ENCODE measurements around the gene SPRY1. TPM values are rescaled to one million over a fixed set of nuclear protein-coding genes. Genes with fewer than 3 reads are reported as not detected.
A peak's percentile ranks its signal among the peaks of the same experiment; 100 is the strongest.

Gene SPRY1
- total and polyA plus RNA-seq, 8 donors: 84.8 to 126 (median 97.6) TPM

DNA sequence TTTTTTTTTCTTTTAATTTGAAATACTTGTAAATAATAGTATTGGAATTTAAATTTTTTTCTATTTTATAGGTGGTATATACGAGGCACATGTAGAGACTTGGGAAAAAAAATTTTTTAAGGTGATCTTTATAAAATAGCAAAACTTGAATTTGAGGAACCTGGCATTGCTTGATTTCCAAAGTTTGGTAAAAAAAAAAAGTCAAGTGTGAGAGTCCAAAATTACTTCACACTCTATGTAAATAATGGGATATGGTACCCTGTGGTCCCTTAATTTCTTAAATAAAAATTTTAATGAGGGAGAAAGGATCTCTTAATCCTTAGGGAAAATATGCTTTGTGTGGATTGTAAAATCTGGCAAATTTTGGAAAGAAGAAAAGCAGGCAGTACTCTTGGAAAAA is 19.0 kb downstream of the SPRY1 start:
- no peaks in the 10 kb centered on the region for H3K27me3 ChIP-seq
- no peaks in the 10 kb centered on the region for H3K36me3 ChIP-seq
- ATAC-seq (no peak), DNase-seq (no peak)
- no peaks in the 10 kb centered on the region for H3K9me3 ChIP-seq
- H3K4me3 ChIP-seq: no peak overlapping the region
- peaks cover 20 to 54% of the 10 kb centered on the region in 2 donors for H3K4me1 ChIP-seq
- peak overlapping the region in 1 of 2 donors; percentile 45 for H3K27ac ChIP-seq
- TF ChIP-seq, protein P1, sequence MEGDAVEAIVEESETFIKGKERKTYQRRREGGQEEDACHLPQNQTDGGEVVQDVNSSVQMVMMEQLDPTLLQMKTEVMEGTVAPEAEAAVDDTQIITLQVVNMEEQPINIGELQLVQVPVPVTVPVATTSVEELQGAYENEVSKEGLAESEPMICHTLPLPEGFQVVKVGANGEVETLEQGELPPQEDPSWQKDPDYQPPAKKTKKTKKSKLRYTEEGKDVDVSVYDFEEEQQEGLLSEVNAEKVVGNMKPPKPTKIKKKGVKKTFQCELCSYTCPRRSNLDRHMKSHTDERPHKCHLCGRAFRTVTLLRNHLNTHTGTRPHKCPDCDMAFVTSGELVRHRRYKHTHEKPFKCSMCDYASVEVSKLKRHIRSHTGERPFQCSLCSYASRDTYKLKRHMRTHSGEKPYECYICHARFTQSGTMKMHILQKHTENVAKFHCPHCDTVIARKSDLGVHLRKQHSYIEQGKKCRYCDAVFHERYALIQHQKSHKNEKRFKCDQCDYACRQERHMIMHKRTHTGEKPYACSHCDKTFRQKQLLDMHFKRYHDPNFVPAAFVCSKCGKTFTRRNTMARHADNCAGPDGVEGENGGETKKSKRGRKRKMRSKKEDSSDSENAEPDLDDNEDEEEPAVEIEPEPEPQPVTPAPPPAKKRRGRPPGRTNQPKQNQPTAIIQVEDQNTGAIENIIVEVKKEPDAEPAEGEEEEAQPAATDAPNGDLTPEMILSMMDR (IDR thresholded peaks at IDR 0.05): no peak
- intact Hi-C loops (cut with DNase I): no loop called here

DNA sequence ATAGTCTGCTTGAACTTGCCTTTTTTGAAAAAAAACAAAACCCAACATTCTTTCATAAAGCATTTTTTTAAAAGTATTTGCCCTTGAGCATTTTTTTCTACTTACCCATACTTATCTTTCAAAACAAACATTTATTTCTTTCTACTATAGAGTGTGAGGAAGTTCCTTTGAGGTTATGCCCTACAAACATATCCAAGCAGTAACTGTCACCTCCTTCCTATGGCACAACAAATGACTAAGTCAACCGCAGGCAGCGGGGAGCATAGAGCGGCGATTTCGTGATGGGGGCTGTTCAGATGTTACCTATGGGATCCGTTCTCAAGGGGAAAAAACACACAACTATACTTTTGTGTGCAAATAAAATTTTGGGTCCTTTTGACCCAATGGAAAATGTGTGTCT is 19.4 kb downstream of the SPRY1 start:
- TF ChIP-seq, protein P1 (IDR thresholded peaks at IDR 0.05): no peak
- intact Hi-C loops (cut with DNase I): no loop called here
- DNase-seq: no peak
- H3K36me3 ChIP-seq: no peaks in the 10 kb centered on the region
- H3K4me1 ChIP-seq: peaks cover 20 to 54% of the 10 kb centered on the region in 2 donors
- no peak overlapping the region for H3K4me3 ChIP-seq
- H3K9me3 ChIP-seq: no peaks in the 10 kb centered on the region
- ATAC-seq: peak; percentile 51
- H3K27me3 ChIP-seq: no peaks in the 10 kb centered on the region
- H3K27ac ChIP-seq: peak overlapping the region in 1 of 2 donors; percentile 45

DNA sequence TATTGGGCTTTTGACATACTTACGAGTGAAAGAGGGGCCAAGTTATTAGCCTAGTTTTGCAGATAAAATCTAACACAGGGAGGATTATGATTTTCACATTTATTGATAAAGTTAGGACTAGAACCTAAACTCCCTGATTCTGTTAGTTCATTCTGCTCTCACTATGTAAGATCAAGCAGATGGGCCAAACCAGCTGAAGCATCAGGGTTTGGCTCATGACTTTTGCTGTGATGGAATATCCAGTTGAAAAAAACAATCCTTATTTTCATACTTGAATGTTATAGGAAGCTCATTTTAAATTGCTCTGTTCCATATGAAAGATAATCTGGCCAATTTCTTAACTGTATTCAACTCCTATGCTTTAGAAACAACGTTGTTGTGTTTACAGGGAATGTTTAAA is 21.2 kb downstream of the SPRY1 start:
- Histone ChIP-seq H3K27me3 (no peaks in the 10 kb centered on the region), H3K36me3 (no peaks in the 10 kb centered on the region), H3K4me3 (no peak overlapping the region), H3K27ac (peak overlapping the region; percentile 28 to 68), H3K4me1 (peaks cover 13 to 51% of the 10 kb centered on the region in 2 donors), H3K9me3 (no peaks in the 10 kb centered on the region)
- TF ChIP-seq, protein P1 (IDR thresholded peaks at IDR 0.05): no peak
- DNase-seq (no peak), ATAC-seq (no peak)
- intact Hi-C loops (cut with DNase I): no loop called here

DNA sequence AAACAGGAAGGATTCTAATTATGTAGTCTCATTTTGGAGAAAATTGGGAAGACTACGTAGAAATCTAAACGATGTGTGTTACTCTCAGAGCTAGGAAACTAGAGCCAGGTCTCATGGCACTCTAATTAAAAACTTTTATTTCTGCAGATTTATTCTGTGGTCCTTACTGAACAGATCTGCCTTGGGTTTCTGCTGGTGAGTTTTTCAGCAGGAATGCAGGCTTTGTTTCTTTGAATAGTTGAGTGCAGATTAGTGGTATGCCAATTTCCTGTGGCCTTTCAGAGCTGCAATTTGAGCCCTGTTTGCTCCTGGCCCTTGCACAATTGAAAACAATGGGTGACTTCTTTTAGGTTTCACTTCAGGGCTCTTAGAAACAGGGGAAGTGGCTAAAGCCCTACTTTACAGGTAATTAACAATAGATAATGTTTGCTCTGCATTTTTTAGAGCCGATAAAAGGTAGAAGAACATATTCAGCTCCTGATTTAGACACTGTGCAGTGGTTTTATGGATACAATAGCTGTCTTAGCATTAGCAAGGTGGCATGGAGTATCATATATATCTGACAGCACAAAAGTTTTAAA is 21.8 kb downstream of the SPRY1 start:
- ATAC-seq (peak; percentile 85), DNase-seq (peak in 1 of 4 donors; percentile 70)
- intact Hi-C loops (cut with DNase I): no loop called here

More for the DNA sequence above, 21.8 kb downstream of the SPRY1 start:
- no peaks in the 10 kb centered on the region for H3K36me3 ChIP-seq
- H3K4me3 ChIP-seq: no peak overlapping the region
- H3K27me3 ChIP-seq: no peaks in the 10 kb centered on the region
- peaks cover 13 to 45% of the 10 kb centered on the region in 2 donors for H3K4me1 ChIP-seq
- no peaks in the 10 kb centered on the region for H3K9me3 ChIP-seq
- peak overlapping the region; percentile 28 to 68 for H3K27ac ChIP-seq
- TF ChIP-seq, protein P1 (IDR thresholded peaks at IDR 0.05): no peak

Data from left lung (tissue), 10 donors.